ENCODE data around the gene SLC44A5.
"Not testable (repeated sequence)": the region's sequence is repeated elsewhere in the genome, so short reads cannot be mapped to it uniquely, and the experiment has no call there.

SLC44A5 gene

GRCh38 chr1:75611014-75611413 is at the start of gene SLC44A5:
TSS of gene SLC44A5 (minus strand) at chr1:75611114. CDS start at chr1:75541447, 69,667 bp downstream.
- no peak for TF ChIP-seq CTCF (IDR thresholded peaks at IDR 0.05; ENCODE audit: low read depth, low read length)
- no peak for DNase-seq
- no peak within 1 kb of the TSS for H3K4me3 ChIP-seq (ENCODE audit: low read depth, low read length)
- no peak within 1 kb of the TSS for H3K27ac ChIP-seq
- no peaks in the 10 kb centered on the region for H3K27me3 ChIP-seq (ENCODE audit: insufficient read depth, low read depth, severe bottlenecking)
- no peaks in the 10 kb centered on the region for H3K36me3 ChIP-seq
- H3K9me3 ChIP-seq (ENCODE audit: severe bottlenecking) = no peaks in the 10 kb centered on the region

- Histone ChIP-seq H3K4me3 (ENCODE audit: low read depth, low read length) (no peak overlapping the region), H3K9me3 (ENCODE audit: severe bottlenecking) (peaks cover 7% of the 10 kb centered on the region), H3K27ac (no peak overlapping the region), H3K36me3 (no peaks in the 10 kb centered on the region), H3K27me3 (ENCODE audit: insufficient read depth, low read depth, severe bottlenecking) (no peaks in the 10 kb centered on the region)
- no peak for DNase-seq
- TF ChIP-seq CTCF (IDR thresholded peaks at IDR 0.05; ENCODE audit: low read depth, low read length) = no peak
These were observed 45.0 kb upstream of the SLC44A5 start for GRCh38 chr1:75655931-75656330.

- not testable (repeated sequence) for H3K36me3 ChIP-seq; DNase-seq; H3K9me3 ChIP-seq (ENCODE audit: severe bottlenecking); H3K27ac ChIP-seq; H3K4me3 ChIP-seq (ENCODE audit: low read depth, low read length); H3K27me3 ChIP-seq (ENCODE audit: insufficient read depth, low read depth, severe bottlenecking)
These were observed 36.3 kb upstream of the SLC44A5 start for GRCh38 chr1:75647183-75647582.

- not testable (repeated sequence) for DNase-seq
These were observed 34.2 kb upstream of the SLC44A5 start for GRCh38 chr1:75645153-75645552.

GRCh38 chr1:75643460-75643859 is 32.5 kb upstream of the SLC44A5 start:
- Histone ChIP-seq H3K27me3 (ENCODE audit: insufficient read depth, low read depth, severe bottlenecking) (no peaks in the 10 kb centered on the region), H3K9me3 (ENCODE audit: severe bottlenecking) (peaks cover 9% of the 10 kb centered on the region), H3K36me3 (no peaks in the 10 kb centered on the region), H3K4me3 (ENCODE audit: low read depth, low read length) (no peak overlapping the region), H3K27ac (no peak overlapping the region)
- no peak for TF ChIP-seq CTCF (IDR thresholded peaks at IDR 0.05; ENCODE audit: low read depth, low read length)
- no peak for DNase-seq

More at GRCh38 chr1:75645153-75645552, 34.2 kb upstream of the SLC44A5 start:
- H3K36me3 ChIP-seq; H3K27ac ChIP-seq; H3K9me3 ChIP-seq (ENCODE audit: severe bottlenecking); H3K4me3 ChIP-seq (ENCODE audit: low read depth, low read length); H3K27me3 ChIP-seq (ENCODE audit: insufficient read depth, low read depth, severe bottlenecking): not testable (repeated sequence)

- Histone ChIP-seq H3K27me3 (ENCODE audit: insufficient read depth, low read depth, severe bottlenecking) (no peaks in the 10 kb centered on the region), H3K4me3 (ENCODE audit: low read depth, low read length) (no peak overlapping the region), H3K9me3 (ENCODE audit: severe bottlenecking) (no peaks in the 10 kb centered on the region), H3K27ac (no peak overlapping the region), H3K36me3 (no peaks in the 10 kb centered on the region)
- TF ChIP-seq CTCF (IDR thresholded peaks at IDR 0.05; ENCODE audit: low read depth, low read length) = no peak
- DNase-seq = no peak
These were observed 30.4 kb upstream of the SLC44A5 start for GRCh38 chr1:75641325-75641724.

- H3K9me3 ChIP-seq (ENCODE audit: severe bottlenecking) = no peaks in the 10 kb centered on the region
- no peak overlapping the region for H3K27ac ChIP-seq
- no peaks in the 10 kb centered on the region for H3K27me3 ChIP-seq (ENCODE audit: insufficient read depth, low read depth, severe bottlenecking)
- no peak for TF ChIP-seq CTCF (IDR thresholded peaks at IDR 0.05; ENCODE audit: low read depth, low read length)
- H3K36me3 ChIP-seq = no peaks in the 10 kb centered on the region
- H3K4me3 ChIP-seq (ENCODE audit: low read depth, low read length) = no peak overlapping the region
- DNase-seq = no peak
These were observed 29.2 kb upstream of the SLC44A5 start for GRCh38 chr1:75640137-75640536.
